HG02840 (cell line): ENCODE measurements around the gene MRGPRG.

ENCODE experiments used
- ATAC-seq: cut with Tn5 transposase; IDR thresholded peaks from one replicate; pipeline ENCODE4 v1.9.1; 2021; ENCODE audit warnings: mild to moderate bottlenecking, moderate library complexity, moderate number of reproducible peaks; ENCODE audit not compliant: unreplicated experiment, low FRiP score

Gene MRGPRG

DNA sequence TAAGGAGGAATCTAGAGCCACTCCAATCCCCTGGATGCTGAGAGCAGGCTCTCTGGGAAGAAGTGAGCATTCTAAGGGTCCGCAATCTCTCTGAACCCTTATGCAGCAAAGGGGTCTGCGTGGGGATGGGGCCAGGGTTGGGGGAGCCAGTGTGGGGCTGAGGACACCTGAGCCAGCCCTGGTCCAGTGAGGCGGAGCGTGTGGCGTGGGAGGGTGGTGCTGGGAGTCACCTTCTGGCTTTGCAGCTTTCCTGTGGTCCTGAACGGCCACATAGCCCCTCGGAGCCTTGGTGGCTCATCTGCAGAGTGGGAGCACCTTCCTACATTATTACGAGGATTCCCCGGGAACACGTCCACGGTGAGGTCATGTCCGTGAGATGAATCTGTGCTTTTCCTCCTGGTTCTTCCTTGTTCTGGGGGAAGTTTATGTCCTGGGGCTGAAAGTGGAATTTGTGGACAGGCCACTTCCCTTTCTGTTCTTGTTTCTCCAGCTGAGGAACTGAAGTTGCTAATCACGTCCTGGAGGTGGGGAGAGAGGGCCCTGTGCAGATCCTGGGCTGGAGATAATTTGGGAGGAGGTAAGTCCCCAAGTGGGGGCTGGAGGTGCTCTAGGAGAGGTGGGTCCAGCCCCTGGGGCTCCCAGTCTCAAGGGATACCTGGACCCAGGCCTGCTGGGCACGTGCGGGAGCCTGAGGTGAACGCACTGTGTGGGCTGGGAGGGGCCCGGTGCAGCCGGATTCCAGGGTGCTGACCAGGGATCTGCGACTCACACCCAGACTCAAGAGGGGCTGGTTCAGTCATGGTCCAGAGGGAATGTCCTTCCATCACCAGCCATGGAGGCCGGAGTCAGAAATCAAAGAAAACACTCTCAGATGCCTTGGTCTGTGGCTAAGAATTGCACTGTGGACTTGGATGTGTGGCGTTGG is 7.5 kb upstream of the MRGPRG start:
- no peak for ATAC-seq

DNA sequence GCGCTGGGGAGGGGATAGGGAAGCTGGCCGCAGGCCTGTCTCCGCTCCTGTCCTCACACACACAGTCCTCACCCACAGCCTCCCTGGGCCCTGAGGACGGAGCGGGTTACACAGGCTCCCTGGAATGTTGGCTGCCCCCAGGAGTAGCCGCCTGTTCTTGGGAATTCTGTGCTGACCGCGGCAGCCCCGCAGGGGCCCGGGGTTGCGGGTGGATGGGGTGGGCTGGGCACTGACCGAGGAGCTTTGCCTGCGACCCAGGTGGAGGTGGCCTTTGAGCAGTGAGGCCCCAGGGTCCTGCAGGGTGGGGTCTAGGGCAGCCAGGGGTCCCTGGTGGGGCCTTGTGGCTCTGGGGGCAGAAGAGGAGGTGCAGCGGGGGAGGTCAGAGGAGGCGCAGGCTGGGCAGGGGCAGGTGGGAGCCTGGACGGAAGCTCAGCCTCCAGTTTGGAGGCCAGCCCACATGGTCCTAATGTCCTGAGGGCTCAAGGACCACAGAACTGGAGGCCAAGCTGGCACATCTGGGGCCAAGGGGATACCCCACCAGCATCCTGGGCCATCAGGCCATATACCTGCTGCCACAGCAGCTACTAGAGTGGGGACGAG is 6.6 kb upstream of the MRGPRG start:
- ATAC-seq = no peak

DNA sequence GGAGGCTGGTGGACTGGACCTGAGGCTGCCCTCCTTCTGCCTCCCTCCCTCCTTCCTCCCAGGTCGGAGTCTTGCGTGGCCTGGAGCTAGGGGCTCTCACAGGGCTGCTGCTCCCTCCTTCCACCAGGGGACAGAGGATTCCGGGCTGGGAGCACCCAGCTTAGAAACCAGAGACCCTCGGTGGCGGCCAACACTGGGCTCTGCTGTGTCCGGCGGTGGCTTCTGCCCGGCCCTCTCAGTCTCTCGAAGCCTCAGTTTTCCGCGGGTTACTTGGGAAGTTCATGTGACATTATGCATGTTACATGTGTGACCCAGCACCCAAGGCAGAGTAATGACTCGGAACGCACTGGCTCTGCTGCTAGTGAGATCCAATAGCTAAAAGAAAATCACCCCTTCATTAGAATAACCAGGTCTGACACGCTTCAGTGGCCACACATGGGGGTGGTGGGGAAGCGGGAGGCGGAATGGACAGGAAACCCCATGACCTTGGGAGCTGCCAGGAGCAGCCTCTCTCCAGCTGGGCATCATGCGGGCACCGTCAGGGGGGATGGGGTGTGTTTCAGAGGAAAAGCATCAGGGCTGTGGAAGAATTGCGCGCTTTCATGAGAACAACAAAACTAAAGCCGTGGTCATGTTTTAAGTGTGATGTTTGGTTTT is 5.9 kb upstream of the MRGPRG start:
- no peak for ATAC-seq

DNA sequence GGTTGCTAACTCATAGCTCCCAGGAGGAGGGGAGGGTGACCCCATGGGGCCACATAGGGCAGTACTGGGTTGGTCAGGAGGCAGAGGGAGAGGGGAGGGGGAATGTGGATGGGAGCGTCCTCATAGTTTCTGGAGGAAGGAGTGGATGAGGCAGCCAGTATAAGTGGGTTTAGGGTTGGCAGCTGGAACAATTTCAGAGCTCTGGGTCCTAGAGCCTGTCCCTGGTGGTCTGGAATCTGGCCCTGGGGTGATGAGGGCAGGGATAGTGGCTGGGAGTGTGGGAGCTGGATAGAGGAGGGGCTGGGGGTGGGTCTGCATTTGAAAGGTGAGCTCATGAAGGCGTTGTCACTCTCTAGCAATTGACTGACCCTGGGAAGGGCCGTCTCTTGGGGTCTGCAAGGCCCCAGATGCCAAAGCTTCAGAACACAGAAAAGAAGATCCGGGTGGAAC is 5.3 kb upstream of the MRGPRG start:
- ATAC-seq = no peak

DNA sequence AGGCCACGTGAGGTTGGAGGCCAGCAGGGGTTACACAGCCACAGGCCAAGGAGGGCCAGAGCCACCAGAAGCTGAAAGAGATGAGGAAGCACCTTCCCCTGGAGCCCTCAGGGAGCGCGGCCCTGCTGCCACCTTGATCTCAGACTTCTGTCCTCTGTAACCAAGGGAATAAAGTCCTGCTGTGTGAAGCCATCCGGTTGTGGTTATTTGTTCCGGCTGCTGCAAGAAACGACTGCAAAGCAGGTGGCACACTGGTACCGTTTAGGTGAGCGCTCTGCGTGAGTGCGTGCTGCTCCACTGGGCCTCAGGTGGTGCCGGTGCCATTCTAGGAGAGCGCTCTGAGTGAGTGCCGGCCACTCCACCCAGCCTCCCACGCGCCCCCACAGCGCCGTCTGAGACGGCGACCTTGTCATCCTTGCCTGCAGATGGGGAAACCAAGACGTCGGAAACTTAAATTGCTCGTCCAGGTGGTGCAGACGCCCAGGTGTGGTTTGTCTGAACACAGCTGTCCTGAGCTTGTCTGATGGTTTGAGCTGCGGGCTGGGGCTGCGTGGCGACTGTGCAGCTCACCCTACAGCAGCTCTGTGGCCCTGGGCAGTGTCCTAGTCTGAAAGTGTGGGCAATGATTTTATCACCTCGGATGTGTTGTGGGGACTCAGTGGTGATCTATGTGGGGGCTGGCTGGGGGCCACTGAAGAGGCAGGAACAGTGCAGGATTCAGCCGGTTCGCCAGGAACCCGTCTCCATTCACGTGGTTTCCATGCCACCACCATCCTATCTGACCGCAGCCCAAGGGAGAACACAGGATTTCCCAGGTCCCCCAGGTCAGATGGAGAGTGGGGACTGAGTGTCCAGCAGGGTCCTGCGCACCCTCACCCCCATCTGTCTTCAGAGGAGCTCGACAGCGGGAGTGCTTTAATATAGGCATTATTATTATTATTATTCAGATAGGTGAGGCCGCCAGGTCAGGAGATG is 4.6 kb upstream of the MRGPRG start:
- no peak for ATAC-seq

DNA sequence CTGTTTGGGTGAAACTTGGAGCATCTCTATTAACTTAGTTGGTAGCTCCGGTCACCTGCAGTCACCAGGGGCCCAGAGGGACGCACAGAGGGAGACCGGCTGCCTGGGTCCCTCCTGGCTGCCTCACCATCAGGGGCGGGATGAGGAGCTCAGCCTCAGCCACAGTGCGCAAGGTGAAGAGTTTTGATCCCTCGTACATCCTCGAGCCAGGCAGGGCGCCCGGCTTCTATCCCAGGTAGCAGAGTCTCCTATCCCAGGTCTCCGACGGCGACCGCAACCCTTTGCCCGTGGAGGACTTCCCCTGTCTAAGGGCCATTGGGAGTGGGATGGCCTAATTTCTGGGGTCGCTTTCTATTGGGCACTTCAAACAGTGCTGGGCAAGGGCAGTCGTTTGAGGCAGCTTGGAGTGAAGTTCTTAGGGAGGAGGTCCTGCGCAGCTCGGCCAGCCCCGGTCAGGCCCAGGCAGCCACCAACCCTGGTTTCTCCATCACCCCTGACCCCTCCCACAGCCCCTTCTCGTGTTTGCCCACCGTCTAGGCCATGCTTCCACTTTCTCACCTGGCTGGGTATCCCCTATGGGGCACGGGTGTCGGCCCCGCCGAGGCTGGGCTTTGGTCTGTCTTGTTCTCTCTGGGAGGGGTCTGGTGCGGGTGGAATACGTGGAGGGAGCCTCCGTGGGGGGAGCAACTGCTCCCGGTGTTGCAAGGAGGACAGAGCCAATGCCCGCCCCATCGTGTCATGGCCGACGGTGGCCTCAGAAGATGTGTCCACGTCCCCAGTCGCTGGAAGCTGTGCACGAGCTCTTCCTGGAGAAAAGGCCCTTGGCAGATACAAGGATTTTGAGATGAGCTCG is 3.6 kb upstream of the MRGPRG start:
- no peak for ATAC-seq

DNA sequence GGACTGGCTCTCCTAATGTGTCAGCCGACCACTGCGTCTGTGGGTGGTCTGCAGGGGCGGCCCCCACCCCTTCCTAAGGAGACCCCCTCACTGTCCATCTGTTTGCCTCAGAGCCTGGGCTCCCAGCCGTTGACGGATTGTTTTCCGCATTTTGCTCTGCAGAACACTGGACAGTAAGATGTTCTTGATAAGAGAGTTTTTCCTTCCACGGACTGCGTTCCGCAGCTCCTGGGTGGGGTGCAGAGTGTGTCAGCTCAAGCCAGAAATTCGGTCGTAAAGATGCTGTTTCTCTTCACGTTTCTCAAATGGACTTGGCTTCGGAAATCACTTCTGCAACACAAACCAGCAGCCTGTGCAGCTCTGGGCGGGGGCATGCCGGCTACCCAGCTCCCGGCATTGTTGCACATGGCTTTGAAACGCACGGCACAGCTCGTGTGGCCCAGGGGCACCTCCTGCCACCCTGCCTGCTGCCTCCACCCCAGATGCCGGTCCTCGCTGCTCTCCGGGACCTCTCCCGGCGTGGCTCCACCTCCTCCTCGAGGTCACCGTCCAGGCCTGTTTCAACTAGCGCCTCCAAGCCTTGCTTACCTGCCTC is 2.9 kb upstream of the MRGPRG start:
- ATAC-seq = no peak

DNA sequence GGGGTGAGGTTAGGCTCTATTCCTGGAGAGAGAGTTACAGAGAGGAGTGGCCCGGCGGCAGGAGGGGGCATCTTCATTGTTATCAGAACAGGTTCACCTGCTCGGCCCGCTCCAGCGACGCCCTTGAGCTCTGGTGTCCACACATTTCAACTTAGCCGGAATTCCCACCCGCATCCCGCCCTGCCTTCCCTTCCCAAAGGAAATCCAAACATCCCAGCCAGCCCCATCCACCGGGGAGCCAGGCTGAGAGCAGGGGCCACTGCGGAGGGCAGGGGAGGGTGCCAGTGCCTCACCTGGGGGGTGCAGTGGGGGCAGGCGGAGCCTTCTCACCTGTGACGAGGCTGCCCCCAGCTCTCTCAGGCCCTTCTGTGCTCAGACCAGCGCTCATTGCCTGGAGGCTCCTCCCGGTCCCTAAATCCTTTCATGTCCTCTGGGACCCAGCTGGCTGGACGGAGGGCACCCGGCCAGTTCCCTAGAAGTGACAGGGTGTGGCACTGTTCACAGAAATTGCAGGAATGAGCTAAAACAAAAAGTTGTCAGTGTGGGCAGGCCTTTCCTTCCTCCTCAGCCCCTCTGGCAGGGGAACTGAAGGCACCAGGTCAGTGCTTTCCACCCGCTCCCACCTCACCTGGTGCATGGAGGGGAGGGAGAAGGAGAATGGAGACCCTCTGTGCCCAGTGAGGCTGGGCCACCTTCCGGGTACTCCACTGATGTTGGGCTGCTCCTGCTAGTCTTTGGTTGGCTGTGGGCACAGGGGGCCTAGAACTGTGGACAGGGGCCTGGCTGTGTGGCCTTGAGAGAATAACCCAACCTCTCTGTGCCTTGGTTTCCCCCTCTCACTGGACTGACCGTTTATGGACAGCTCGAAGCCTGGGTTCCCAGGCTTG is 2.2 kb upstream of the MRGPRG start:
- ATAC-seq = no peak

DNA sequence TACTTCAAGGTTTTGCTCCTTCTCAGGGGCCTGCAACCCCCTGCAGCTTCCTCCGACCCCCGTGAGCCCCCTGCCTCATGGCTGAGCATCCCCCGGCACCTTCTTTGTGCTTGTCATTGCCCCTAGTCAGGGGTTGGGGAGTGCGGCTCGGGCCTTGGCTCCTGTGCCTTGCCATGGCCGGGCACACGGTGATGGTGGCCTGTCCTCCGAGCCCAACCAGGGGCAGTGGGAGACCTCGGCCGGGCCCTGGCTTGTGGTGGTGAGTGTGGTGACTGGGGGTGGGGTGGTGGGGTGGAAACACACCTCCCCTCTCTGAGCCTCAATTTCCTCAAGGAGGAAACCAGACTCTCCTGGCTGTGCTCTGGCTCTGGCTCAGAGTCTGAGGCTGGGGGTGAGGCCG is 1.5 kb upstream of the MRGPRG start:
- no peak for ATAC-seq

DNA sequence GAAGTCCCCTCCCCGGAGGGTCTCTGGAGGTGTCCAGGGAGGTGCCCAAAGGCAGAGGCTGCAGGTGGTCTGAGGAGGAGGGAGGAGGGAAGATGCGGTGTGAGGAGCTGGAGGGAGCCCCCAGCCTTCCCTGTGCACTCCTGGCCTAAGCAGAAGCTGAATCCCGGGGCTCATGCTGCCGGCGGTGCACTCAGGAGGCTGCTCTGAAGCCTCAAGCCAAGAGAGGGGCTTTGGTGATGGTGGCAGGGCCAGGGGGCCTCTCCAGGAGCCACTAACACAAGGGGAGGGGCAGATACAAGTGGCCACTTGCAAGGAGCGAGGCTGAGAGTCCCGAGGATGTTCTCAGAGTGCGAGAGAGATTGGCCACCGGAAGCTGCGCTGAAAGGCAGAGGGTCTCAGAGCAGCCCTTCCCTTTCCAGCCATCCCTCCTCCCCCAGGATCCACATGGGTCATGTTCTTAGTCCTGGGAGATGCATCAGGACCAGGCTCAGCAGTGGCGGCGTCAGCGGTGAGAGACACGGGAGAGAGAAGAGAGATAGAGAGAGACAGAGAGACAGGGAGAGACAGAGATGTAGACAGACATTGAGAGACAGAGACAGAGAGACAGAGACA is 774 bp upstream of the MRGPRG start:
- ATAC-seq = no peak

DNA sequence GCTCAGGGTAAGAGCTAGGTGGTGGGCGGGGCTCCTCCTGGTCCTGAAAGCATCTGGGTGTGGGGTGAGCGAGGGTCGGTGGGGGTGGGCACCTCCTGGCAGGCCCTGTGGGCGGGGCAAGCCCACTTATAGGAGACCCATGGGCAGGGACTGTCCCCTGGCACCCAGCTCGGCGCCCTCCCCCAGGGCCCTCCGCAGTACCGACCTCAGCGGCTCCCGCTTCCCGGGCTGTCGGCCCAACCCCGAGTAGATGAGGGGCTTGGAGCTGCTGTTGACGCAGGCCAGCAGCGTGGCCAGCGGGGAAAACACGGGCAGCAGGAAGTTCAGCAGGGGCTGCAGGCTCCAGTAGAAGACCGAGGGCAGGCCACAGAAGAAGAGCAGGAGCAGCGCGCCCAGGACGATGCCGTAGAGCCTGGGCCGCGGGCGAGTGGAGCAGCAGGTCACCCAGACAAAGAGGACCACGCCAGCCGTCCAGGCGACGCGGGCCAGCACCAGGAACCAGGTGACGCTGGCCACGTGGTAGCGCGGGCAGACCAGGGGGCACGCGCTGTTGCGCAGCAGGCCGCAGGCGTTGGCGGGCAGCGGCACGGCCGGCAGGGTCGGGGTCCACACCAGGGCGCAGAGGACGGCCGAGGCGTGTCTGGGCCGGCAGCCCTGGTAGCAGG is 663 bp downstream of the MRGPRG start:
- no peak for ATAC-seq

DNA sequence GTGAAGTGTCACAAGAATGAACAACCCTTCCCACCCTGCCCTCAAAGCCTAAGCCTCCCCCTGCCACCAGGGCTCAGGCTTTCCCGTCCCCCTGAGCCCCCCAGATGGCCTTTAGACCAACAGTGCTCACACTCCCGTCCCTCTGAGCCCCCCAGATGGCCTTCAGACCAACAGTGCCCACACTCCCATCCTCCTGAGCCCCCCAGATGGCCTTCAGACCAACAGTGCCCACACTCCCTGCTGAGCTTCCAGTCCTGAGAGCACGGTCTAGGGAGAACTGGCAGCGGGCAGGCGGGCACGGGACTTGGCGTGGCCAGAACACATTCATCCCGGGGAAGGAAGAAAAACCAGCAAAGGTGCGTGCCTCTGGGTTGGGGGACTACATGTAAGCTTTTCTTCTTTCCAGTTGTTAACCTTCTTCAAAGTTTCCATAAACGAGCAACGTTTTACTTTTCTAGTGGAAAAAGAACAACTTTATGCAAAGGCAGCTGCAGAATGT is 2.5 kb downstream of the MRGPRG start:
- no peak for ATAC-seq

DNA sequence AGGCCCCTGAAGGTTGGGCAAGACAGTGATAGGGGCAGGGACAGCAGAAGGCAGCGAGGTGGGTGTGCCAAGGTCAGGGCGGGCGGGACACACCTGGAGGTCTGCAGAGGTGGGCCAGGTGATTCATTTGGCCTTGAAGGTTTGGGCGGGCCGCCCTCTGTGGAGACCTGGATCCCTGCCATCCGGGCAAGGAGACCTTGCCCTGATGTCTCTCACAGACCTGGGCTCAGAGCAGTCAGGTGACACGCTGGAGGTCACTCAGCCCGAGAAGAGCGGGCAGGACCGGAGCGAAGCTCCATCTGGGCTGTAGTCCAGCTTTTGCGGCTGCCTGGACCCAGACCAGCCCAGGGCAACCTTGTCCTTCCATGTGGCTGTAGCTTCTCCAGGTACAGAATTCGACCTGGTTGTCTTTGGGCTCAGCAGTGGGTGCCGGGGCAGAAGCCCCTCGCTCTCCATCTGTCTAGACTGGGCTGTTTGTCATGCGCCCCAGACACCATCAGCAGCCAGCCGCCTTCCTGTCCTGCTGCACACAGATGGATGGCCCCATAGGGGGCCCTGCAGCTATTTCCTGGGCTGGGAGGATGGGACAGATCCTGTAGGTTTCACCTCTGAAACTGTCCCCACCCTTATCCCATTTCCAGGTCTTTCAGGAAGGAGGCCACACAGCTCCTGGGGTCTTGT is 3.1 kb downstream of the MRGPRG start:
- ATAC-seq = no peak

DNA sequence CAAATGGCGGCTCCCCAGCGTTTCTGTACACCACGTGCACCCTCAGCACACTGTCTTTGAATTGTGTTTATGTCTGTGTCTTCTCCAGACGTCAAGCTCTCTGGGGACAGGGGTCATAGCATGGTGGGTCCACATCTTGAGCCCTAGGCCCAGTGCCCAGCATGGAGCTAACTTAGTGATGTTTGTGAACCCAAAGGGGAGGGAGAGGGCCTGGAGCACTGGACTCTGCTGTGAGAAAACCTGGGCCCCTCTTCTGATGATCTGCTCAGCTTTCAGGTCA is 4.3 kb downstream of the MRGPRG start:
- ATAC-seq = no peak

DNA sequence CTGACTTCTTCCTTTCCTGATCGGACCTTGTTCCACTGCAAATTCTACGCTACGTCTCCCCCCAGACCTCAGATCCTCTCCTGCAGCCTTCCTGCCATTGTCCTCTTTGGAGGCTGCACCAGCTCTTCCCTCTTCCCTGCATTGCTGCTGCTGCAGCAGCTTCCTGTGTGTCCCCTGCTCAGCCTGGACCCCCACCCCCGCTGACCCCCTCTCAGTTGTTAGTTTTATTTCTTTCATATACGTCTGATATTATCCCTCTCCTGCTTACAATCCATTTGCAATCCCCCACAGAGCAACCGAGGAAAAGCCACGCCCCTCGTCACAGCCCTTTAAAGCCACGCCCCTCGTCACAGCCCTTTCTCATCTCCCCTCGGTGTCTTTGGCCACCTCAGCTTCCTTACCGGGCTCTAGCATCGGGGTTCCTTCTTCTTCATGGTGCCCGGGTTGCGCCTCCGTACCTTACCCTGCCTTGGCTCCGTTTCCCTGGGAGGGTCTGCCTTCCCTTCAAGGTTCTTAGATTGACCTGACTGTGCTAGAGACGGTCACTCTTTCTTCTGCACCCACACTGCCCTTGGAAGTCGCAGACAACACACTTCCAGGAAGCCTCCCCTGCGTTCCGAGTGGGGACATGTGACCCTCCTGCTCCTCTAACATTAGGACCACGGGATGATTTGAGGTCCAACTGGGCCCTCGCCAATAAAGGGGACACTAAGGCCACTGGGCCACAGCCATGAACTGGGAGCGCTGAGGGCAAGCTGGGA is 4.8 kb downstream of the MRGPRG start:
- no peak for ATAC-seq

DNA sequence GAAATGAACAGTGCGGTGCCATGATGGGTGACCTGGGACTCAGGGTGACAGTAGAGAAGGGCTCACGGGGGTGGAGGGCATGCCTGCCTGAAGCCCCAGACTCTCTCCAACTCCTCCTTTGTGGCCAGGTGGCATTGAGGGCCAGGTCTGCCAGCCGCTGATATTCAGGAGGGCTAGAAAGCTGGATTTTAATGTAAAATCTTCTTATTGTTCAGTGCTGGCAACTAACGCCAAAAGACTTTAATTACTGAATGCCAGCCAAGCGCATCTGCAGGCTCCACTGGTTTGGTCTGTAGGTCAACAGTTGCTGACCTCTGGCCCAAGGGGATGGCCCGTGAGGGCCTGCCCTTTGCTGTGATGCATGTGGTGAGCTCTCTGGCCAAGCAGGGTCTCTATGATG is 10.3 kb downstream of the MRGPRG start:
- no peak for ATAC-seq
